DOHH2 (cell line): Measurements from ENCODE around the gene C5orf47.

ENCODE experiments used
- H3F3A ChIP-seq: fragments of 200-600 bp; sonication (generic), shearing (Covaris generic); 2 replicates; pipeline ENCODE4 v1.6.0; 2016; ENCODE audit warnings: antibody characterized with exemption, mild to moderate bottlenecking; ENCODE audit not compliant: control insufficient read depth, insufficient read depth
- H3K27ac ChIP-seq: fragments of 200-600 bp; sonication (generic); 2 replicates; pipeline ENCODE4 v1.5.1; 2014; ENCODE audit warnings: low read depth, mild to moderate bottlenecking, low read length, moderate library complexity
- H3K27me3 ChIP-seq: fragments of 200-600 bp; sonication (generic); 2 replicates; pipeline ENCODE4 v1.6.1; 2014; ENCODE audit warnings: mild to moderate bottlenecking, low read length, mixed read lengths; ENCODE audit not compliant: control insufficient read depth
- H3K36me3 ChIP-seq: fragments of 200-600 bp; sonication (generic); 2 replicates; pipeline ENCODE4 v1.6.1; 2014; ENCODE audit warnings: mild to moderate bottlenecking, low read length, moderate library complexity, mixed read lengths; ENCODE audit not compliant: control insufficient read depth
- H3K4me1 ChIP-seq: fragments of 200-600 bp; sonication (generic); 2 replicates; pipeline ENCODE4 v1.6.1; 2014; ENCODE audit warnings: mild to moderate bottlenecking, low read length, mixed read lengths; ENCODE audit not compliant: control insufficient read depth
- H3K4me2 ChIP-seq: fragments of 200-600 bp; sonication (generic); 2 replicates; pipeline ENCODE4 v1.6.0; 2014; ENCODE audit warnings: mild to moderate bottlenecking, low read length, moderate library complexity
- H3K4me3 ChIP-seq: fragments of 200-600 bp; sonication (generic); 2 replicates; pipeline ENCODE4 v1.5.1; 2014; ENCODE audit warnings: mild to moderate bottlenecking, low read length, mixed read lengths
- H3K79me2 ChIP-seq: fragments of 200-600 bp; sonication (generic); 2 replicates; pipeline ENCODE4 v1.6.1; 2014; ENCODE audit warnings: mild to moderate bottlenecking, low read length, mixed read lengths; ENCODE audit not compliant: control insufficient read depth
- H3K9me2 ChIP-seq: fragments of 200-600 bp; sonication (generic); replicated peaks from 2 replicates; pipeline ENCODE4 v1.6.1; 2014; ENCODE audit warnings: mild to moderate bottlenecking, low read length, mixed read lengths; ENCODE audit not compliant: control insufficient read depth
- H3K9me3 ChIP-seq: fragments of 200-600 bp; sonication (generic); 2 replicates; pipeline ENCODE4 v1.6.1; 2014; ENCODE audit warnings: antibody characterized with exemption, low read length, mixed read lengths; ENCODE audit not compliant: control insufficient read depth, insufficient read depth
- H4K20me1 ChIP-seq: fragments of 200-600 bp; sonication (generic); 2 replicates; pipeline ENCODE4 v1.6.0; 2014; ENCODE audit warnings: low read depth, mild to moderate bottlenecking, antibody characterized with exemption, low read length, moderate library complexity; ENCODE audit not compliant: control insufficient read depth, insufficient read depth
- EZH2phosphoT487 ChIP-seq: fragments of 200-600 bp; sonication (generic); IDR thresholded peaks from 2 replicates; pipeline ENCODE4 v1.6.1; 2017; ENCODE audit warnings: borderline replicate concordance, mild to moderate bottlenecking, antibody characterized with exemption, low read length, moderate library complexity, mixed read lengths
- TF ChIP-seq, protein P1 (sequence below): fragments of 200-600 bp; sonication (generic); IDR thresholded peaks from one replicate; pipeline ENCODE4 v1.5.1; 2014; ENCODE audit warnings: antibody characterized with exemption, mild to moderate bottlenecking, low read depth, low read length; ENCODE audit not compliant: poor library complexity, severe bottlenecking

The C5orf47 gene

DNA sequence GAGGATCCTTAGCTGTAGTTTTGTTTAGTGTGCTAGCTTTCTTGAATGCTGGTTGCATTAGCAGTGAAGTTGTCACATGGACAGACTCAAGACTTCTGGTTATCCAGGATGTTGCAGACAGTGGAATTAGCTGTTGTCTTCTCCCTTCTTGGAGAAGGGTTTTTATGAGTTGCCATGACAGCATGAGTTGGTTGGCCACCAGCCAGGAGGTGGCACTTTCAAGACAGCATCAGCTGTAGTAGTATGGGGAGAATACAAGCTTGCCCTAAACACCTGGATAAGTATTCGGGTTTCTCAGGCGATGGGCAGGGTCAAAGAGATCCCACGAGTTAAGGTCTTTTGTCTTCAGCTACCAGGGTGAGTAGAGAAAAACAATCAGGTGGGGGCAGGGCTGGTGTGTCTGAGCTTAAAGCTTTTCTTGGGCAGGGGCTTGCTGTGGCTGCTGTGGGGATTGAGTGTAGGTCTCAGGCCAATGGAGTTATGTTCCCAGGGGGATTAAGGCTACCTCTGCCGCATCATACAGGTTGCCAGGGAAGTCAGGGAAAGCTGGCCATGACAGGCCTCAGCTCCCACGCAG, 7.7 kb upstream of the C5orf47 start:
- no peaks in the 10 kb centered on the region for H3K9me2 ChIP-seq
- H3K27me3 ChIP-seq, result peaks cover 23% of the 10 kb centered on the region
- H3K27ac ChIP-seq, result no peak overlapping the region
- H3K9me3 ChIP-seq, result peaks cover 3% of the 10 kb centered on the region; the same call in 1 of the 2 replicates
- TF ChIP-seq, protein P1, sequence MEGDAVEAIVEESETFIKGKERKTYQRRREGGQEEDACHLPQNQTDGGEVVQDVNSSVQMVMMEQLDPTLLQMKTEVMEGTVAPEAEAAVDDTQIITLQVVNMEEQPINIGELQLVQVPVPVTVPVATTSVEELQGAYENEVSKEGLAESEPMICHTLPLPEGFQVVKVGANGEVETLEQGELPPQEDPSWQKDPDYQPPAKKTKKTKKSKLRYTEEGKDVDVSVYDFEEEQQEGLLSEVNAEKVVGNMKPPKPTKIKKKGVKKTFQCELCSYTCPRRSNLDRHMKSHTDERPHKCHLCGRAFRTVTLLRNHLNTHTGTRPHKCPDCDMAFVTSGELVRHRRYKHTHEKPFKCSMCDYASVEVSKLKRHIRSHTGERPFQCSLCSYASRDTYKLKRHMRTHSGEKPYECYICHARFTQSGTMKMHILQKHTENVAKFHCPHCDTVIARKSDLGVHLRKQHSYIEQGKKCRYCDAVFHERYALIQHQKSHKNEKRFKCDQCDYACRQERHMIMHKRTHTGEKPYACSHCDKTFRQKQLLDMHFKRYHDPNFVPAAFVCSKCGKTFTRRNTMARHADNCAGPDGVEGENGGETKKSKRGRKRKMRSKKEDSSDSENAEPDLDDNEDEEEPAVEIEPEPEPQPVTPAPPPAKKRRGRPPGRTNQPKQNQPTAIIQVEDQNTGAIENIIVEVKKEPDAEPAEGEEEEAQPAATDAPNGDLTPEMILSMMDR, result no peak
- TF ChIP-seq EZH2phosphoT487, result no peak
- H3K36me3 ChIP-seq, result no peaks in the 10 kb centered on the region
- no peaks in the 10 kb centered on the region for H3K4me1 ChIP-seq
- no peak overlapping the region for H3K4me2 ChIP-seq
- no peaks in the 10 kb centered on the region for H4K20me1 ChIP-seq
- H3K79me2 ChIP-seq, result no peaks in the 10 kb centered on the region
- no peaks in the 10 kb centered on the region for H3F3A ChIP-seq
- no peak overlapping the region for H3K4me3 ChIP-seq

DNA sequence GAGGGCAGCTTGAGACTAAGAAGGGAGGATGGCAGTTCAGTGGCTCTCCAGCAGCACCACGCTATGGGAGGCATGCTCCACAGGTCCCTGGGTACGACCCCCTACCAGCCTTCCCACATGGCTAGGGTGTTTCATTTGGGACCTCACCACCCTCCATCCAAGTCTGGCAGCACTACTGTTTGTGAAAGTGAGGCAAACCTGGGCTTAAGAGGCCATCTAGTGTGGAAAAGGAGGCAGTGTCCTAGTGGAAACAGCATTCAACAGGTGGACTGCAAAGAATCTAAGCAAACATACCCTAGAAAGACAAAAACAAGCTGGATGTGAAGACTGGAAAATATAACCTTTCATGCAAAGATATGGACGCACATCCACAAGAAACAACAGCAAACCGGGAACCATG, 4.8 kb upstream of the C5orf47 start:
- Histone ChIP-seq H3K9me2 (no peaks in the 10 kb centered on the region), H3K36me3 (no peaks in the 10 kb centered on the region), H3F3A (no peaks in the 10 kb centered on the region), H3K79me2 (no peaks in the 10 kb centered on the region), H3K4me3 (no peak overlapping the region), H3K4me2 (no peak overlapping the region), H4K20me1 (no peaks in the 10 kb centered on the region), H3K9me3 (peaks cover 3% of the 10 kb centered on the region; the same call in 1 of the 2 replicates), H3K4me1 (no peaks in the 10 kb centered on the region), H3K27ac (no peak overlapping the region), H3K27me3 (peaks cover 23% of the 10 kb centered on the region)
- TF ChIP-seq EZH2phosphoT487, result no peak
- TF ChIP-seq, protein P1, result peak; percentile 40

DNA sequence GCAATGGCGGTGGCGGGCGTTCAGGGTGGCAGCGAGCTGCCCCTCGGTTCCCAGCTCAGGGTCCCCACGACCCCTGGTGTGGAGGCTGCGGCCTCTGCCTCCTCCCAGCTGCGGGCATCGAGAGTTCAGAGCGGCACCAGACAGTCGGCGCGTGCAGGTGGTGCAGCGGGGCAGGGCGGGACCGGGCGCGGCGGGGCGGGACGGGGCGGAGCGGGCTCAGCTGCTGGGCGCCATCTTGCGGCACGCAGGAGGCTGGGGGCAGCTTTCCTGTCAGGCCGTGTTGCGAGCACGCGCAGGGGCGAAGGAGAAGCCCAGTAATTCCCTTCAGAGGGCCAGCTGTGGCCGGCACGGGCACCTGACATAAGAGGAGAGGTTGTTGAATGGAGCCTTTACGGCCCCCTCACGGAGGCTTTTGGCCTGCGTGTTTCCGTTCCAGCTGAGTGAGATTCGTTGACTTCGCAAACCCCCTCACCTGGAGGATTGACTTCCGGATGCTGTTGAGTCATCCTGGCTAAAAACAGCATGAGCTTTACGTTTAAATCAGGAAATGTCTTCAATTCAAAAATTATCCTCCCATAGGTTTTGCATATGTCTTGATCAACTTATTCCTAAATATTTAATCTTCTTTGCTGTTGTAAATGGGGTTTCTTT, 587 bp downstream of the C5orf47 start:
- Histone ChIP-seq H3K4me1 (no peaks in the 10 kb centered on the region), H4K20me1 (no peaks in the 10 kb centered on the region), H3K27me3 (no peaks in the 10 kb centered on the region), H3K9me3 (no peaks in the 10 kb centered on the region), H3K27ac (no peak overlapping the region), H3K36me3 (no peaks in the 10 kb centered on the region), H3K4me3 (no peak overlapping the region), H3K9me2 (no peaks in the 10 kb centered on the region), H3F3A (no peaks in the 10 kb centered on the region), H3K4me2 (no peak overlapping the region), H3K79me2 (no peaks in the 10 kb centered on the region)
- no peak for TF ChIP-seq EZH2phosphoT487
- TF ChIP-seq, protein P1, result no peak
